AG08395 (cell line): ENCODE measurements around the gene MALT1.
A peak's percentile ranks its signal among the peaks of the same experiment; 100 is the strongest.

ENCODE experiments used
- DNase-seq: peaks from one replicate; pipeline ENCODE4 v3.0.0; 2012; ENCODE audit warnings: mixed read lengths, low spot score

Gene MALT1

DNA sequence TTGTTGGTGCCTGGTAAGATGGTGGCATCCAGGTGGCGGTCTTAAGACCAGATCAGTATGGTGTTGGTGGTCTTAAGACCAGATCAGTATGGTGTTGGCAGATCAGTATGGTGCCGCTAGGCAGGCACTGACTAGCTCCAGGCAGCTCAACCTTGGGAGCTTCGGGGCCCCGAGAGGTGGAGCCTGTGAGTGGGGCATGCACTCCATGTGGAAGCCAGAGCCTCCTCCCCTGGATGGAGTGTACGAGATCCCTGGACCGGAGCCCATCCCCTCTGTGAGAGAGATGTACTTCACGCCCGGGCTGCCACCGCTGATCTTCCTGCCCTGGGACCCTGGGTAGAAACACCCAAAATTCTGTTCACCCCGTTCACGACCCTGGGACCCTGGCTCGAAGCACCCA lies 19.0 kb downstream of the MALT1 start:
- DNase-seq = no peak

DNA sequence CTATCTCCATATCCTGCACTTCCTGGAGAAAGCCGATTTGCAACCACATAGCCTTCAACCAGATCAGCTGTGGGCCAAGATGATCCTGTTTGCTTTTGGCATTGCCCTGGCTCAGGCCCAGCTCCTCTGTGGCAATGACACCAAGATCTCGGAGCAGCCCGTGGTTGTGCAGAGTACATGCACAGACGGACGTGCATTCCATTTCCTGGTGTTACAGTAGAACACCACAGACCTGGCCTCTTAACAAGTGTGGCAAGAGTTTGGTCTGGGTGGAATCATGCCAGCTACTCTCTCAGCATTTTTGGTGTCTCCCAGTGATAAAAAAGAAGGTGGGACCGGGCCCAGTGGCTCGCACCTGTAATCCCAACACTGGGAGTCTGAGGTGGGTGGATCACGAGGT lies 20.0 kb downstream of the MALT1 start:
- no peak for DNase-seq

DNA sequence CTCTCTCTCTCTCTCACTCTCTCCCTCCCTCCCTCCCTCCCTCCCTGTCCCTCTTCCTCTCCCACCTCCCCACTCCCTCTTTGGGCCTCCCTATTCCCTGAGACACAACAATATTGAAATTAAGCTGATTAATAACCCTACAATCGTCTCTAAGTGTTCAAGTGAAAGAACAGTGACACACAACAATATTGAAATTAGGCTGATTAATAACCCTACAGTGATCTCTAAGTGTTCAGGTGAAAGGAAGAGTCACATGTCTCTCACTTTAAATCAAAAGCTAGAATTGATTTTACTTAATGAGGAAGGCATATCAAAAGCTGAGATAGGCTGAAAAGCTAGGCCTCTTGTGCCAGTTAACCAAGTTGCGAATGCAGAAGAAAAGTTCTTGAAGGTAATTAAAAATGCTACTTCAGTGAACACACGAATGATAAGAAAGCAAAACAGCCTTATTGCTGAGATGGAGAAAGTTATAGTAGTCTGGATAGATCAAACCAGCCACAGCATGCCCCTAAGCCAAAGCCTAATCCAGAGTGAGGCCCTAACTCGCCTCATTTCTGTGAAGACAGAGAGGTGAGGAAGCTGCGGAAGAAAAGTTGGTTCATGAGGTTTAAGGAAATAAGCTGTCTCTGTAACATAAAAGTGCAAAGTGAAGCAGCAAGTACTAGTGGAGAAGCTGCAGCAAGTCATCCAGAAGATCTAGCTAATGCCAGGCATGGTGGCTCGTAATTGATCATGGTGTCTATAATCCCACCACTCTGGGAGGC lies 21.3 kb downstream of the MALT1 start:
- DNase-seq = no peak

DNA sequence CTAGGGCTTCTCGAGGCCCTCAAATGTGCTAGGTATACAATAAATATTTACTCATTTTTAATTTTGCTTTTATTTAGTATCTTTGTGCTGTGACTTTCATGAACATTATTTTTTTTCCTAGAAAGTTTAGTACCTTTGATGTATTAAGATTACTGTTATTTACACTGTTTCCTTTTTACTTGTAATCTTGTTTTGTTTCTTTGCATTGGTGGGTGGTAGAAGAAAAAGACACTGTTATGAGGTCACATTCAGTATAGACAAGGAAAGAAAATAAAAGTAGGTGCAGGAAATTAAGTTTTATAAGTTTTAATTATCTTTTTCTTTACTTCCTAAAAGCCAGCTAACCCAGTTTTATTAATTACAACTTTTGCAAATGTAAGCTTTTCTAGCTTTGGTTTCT lies 23.0 kb downstream of the MALT1 start:
- DNase-seq = no peak

DNA sequence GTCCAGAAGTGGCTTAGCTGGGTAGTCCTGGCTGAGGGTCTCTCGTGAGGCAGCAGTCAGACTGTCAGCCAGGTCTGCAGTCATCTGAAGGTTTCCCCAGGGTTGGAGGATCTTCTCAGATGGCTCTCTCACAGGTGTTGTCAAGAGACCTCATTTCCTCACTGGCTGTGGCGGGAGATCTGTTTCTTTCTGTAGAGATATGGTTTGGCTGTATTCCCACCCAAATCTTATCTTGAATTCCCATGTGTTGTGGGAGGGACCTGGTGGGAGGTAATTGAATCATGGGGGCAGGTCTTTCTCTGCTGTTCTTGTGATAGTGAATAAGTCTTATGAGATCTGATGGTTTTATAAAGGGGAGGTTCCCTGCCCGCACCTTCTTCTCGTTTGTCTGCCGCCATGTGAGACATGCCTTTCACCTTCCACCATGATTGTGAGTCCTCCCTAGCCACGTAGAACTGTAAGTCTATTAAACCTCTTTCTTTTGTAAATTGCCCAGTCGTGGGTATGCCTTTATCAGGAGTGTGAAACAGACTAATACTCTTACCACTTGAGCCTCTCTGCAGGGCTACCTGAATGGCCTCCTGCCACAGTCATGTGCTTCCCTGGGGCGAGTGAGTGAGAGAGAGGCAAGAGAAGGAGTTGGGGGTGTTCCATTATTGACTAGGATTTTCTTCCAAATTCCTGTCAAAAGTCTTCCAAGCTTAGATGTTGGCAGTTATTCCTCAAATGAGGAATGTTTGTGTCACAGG lies 23.6 kb downstream of the MALT1 start:
- DNase-seq = no peak

DNA sequence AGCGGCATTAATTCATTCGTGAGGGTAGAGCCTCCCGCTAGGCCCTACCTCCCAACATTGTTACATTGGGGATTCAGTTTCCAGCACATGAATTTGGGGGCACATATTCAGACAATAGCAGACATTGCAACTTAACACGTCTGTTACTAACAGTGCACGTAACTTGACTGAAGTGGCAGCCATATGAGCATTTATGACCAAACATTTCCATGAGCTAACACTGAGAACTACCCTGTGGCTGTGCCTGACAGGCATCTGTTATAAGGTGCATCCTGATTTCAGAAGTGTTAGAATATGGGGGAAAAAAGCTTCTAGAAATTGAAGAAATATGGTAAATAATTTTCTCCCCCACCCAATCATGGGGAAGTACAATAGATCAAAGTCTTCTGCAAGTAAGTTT lies 24.5 kb downstream of the MALT1 start:
- DNase-seq = no peak

DNA sequence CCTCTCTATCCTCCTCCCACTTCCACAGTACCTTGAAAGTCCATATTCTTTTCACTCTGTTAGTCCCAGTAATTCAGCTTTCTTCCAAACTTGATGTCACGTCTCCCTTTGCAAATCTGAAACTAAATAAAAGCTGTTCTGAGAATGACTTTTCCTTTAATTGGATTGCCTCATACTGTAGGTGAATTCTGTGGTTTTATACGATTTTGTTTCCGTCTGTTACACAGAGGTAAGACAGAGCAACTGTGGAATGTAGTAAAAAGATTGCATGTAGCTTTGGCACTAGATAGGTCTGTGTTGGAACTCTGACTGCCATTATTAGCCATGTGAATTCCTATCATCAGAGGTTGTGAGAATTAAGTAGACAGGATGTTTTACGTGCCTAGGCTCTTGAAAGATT lies 25.9 kb downstream of the MALT1 start:
- no peak for DNase-seq

DNA sequence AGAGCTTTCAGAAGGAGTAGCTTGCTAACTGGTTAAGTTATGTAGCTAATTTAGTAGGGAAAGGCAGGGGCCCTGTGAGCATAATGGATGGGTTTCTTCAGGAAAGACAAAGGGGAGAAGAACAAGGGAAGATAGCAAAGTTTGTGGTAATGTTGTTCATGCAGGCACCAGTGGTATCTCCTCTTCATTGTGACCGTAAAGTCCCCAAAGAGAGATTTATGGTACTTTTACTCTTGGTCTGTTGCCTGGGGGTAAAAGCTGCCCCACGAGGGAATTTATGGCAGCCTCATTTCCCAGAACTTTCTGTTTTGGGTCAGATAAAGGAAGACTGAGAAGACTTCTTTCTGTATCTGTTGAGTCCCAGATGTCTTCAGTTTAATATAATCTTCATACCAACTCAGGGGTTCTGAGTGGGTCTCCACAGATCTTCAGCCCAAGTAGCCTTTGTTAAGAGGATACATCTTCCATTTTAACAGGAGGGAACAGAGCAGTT lies 27.5 kb downstream of the MALT1 start:
- DNase-seq = no peak

DNA sequence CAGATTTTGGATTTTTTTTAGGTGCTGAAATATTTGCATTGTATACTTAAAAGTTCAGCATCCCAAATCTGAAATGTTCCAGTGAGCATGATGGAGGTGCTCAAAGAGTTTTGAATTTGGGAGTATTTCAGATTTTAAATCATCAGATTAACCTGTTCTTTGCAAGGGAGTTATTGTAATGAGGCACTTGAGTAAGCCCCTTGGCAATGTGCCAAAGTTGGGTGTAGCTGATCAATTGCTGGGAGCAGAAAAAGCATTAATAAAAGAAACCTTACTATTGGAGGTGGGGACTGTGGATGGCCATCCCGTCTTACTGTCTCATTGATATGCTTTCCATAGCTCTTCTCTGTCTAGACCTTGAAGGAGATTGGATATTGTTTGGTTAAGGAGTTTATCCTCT lies 28.3 kb downstream of the MALT1 start:
- no peak for DNase-seq

DNA sequence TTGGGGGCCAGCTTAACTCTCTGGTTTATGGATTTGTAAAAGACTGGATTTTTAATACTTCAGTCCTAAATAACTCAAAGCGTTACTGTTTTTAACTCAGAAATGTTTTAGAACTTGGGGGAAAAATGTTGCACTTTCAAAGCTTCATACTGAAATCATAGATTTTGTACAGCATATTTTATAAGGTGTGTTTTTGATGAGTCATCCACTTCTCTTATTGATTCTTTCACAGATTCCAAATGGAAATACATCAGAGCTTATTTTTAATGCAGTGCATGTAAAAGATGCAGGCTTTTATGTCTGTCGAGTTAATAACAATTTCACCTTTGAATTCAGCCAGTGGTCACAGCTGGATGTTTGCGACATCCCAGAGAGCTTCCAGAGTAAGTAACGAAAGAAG lies 28.9 kb downstream of the MALT1 start:
- DNase-seq = no peak

DNA sequence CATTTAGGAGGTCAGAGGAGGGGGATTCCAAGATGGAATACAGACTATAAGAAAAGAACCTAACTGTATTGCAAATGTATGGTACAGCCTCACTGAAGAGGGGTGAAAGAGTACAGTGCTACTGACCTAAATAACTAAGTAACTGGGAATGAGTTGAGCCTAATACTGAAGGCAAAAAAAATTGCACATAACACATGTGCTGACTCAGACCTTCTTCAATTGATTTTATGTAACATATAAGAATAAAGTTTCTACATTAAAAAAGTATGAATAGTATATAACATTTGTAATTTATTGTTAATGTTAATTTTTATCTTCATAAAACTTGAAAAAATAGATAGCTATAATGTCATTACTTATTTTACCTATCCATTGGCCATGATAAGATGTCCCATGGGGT lies 41.7 kb downstream of the MALT1 start:
- no peak for DNase-seq

DNA sequence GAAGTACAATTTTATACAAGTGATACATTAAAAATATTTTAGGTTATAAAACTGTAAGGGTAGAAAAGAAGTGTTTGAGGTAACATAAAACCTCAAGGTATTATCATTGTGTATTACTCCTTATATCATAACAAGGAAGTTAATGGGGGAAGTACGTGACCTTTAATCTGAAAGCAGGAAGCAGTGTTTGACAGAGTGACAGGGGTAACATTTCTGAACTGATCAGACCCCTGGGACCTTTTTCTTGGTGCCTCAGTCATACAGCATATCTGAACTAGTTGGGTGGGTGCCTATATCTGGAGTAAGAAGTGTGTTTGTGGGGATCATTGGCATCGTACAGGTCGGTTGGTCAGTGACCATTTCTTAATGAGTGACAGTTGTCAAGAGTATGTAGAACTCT lies 43.0 kb downstream of the MALT1 start:
- DNase-seq = no peak

DNA sequence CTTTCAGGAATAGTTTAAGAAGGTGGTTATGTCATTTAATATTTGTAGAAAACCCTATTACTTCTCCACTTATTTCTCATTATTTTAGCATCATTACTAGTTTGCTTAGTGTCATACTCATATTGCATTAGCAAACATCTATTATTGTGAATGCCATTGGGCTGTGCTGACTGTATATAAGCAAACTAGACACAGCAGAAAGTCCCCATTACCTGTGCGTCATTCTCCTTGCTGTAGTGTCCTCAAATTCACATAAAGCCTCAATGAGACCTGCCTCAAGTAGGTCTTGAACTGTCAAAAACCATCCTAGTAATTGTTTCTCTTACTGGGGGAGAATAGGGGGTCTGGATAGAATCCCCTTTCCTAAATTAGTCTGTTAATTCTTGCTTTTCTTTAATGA lies 43.6 kb downstream of the MALT1 start:
- DNase-seq = no peak

DNA sequence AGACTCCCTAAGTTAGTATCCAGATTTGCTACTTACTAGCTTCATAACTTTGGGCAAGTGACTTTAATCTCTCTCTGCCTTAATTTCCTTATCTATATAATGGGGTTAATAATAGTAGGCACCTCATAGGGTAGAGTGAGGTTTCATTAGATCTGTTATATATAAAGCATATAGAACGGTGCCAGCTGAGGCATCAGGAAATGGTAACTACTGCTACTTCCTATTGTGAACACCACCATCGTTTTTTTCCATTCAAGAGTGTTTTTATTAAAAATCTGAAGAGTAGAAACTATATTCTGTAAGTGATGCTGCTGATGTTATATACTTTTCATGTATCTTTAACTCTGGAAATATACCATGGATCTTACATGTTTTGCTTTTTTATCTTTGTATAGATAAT lies 44.3 kb downstream of the MALT1 start:
- no peak for DNase-seq

DNA sequence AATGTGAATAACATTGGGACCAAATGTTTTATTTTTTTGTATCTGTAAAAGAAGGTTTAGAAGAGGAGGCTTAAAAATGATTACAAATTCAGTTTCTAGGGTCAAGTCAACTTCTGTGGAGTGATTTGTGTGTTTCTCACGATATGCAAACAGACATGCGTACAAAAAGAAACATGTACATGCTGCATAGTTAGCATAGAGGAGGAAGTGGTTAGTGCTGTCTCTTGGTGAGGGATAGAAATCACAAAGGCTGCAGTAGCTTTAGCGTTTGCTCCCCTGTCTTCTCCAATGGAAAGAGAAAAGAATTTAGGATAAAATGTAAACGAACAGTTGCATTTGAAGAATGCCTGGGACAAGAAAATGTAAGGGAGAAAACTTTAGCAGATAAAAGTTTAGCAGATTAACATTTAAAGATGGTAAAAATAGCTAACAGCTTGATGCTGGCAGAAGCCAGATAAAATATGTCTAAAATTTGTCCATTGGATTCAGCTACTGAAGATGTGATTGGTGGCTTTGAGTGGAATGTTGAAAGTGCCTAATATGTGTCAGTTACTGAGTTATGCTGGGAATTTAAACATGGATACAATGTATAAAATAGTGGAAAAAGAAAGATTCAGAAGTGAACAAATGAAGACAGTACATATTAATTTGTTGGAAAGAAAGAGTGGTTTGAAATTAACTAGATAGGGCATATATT lies 44.9 kb downstream of the MALT1 start:
- DNase-seq = no peak

DNA sequence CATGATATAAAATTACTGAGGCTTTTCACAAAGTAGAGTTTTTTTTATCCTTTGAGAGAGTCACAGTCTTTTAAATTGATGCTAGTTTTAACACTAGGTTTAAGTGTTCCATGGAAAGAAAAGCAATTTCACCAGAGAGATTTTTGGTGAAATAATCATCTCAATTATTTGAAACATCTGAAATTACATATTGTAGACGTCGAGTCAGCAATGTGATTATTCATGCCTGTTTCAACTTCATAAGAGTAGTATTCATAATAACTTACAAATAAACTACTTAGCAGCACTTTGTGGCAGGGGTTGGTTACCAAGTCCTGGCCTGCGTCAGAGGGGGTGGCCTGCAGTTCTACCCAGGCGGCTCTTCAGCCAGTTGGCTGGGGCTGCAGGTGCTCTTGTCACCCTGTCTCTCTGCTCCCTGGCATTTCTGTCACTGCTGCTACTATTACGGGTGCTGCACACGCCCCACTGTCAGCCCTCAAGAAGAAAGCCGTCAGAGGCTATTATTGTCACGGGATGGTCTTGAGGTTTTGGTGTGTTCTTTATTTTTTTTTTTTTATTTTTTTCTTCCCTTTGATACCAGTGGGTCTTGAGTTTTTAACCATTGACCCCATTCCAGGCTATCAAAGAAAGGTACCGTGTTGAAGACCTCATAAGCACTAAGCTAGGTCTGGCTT lies 50.4 kb downstream of the MALT1 start:
- DNase-seq = peak; percentile 6

DNA sequence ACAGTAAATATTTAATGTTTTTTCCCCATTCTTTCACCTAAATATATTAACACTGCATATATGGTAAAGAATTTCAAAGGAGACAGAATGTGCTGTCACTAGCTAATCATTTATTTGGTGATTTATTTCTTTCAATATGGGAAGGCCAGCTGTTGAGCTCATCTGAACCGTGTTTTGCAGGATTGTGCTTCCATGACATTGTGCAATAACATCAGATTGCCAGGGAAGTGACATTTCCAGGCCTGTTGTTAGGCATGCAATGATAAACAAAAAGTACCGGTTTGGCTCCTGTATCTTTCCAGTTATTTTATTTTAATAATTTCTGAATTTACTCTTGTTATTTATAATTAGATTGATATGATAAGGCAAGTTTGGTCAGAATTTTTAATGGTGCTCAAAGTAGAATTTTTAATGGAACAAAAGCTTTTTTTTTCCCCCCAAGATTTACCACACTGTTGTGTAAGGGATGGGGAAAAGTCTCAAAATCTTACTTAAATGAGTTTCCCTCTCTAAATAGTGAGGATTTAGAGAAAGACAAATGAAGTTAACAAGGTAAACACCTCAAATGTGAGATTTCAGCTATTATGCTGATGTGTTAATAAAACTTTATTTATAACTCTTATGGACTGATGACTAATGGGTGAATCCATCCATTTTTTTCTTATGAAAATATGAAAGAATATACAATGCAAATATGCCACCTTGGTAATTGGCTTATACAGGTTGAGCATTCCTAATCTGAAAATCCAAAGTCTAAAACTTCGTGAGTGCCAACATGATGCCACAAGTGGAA lies 52.7 kb downstream of the MALT1 start:
- DNase-seq = peak; percentile 38

DNA sequence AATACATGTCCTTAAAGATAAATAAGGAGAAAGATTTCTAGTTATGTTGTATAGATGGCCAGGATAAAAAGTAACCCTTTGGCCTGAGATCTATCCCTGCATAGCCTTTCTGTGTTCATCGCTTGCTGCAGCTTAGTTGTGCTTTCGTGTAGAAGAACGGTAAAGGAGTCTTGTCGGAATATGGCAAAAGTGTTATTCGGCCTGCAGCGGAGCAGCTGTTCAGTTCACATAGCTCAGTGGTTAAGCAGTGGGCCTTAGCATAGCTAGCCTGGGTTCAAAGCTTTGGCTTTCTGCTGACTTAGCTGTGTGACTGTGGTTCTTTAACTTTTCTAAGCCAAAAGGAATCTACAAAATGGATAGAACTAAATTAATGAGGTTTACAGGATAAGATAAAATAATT lies 55.4 kb downstream of the MALT1 start:
- DNase-seq = no peak

DNA sequence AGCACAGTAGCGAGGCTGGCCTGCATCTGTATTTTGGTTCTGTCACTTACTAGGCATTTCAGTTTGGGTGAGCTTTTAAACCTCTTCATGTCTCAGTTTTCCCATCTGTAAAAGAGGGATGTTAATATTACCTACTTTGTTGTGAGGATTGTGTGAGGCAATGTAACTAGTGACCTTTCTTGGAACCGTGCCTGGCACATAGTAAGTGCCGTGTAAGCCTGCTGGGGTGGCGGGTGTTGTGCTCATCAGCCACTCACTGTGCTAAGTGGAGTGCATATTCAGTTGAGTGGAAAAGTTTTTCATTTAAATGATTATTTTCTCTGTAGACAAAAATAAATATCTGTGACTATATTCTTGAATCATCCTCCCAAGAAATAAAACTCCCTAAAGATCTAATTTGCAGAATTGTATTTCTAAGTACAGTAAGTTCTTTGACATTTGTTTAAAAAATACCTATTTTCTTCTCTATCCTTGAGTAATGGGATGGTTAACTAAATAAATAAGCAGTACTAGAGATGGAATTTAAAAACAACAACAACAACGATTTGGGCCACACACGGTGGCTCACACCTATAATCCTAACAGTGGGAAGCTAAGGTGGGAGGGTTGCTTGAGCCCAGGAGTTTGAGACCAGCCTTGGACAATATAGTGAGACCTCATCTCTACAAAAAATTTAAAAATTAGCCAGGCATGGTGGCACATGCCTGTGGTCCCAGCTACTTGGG lies 56.7 kb downstream of the MALT1 start:
- no peak for DNase-seq

DNA sequence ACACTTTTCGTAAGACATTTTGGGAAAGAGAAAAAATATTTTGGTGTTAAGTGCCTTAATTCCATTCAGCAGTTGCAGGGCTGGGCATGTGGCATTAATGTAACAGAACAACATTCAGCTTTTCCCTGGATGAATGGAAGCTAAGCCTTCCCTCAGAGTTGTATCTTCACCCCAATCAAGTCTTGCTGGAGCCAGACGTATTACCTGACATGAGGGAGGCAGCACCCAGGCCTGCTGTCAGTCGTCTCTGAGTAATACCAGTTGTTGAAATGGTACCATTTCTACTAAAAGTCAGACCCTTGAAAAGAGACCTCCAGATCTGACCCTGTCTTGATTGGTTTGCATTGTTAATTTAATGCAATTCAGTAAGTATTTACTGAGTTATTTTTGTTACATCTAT lies 57.5 kb downstream of the MALT1 start:
- DNase-seq = no peak

DNA sequence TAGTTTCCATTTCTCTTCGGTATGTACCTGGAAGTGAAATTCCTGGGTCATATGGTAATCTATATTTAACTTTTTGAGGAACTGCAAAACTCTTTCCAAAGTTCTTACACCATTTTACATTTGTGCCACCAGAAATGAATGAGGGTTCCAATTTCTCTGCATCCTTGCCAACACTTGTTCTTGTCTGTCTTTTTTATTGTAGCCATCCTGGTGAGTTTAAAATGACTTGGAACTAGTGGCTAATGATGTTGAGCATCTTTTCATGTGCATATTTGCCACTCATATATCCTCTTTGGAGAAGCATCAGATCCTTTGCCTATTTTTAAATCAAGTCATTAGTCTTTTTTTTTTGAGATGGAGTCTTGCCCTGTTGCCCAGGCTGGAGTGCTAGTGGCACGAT lies 59.4 kb downstream of the MALT1 start:
- no peak for DNase-seq
